H9 (cell line): ENCODE measurements around the gene MRGPRD. TPM values are rescaled to one million over a fixed set of nuclear protein-coding genes. Genes with fewer than 3 reads are reported as not detected.

Experiments
- DNase-seq: peaks from one replicate; pipeline ENCODE4 v3.0.0-alpha.2; 2017
- H2AFZ ChIP-seq: one replicate; pipeline ENCODE4 v1.6.1; 2013; ENCODE audit warnings: mild to moderate bottlenecking, low read length, control low read depth, moderate library complexity
- H2AK5ac ChIP-seq: 2 replicates; pipeline ENCODE4 v1.6.1; 2013; ENCODE audit warnings: low read length, control low read depth, mixed read lengths; ENCODE audit not compliant: insufficient read length
- H2BK120ac ChIP-seq: one replicate; pipeline ENCODE4 v1.6.1; 2013; ENCODE audit warnings: low read depth, mild to moderate bottlenecking, low read length, control low read depth, inconsistent platforms; ENCODE audit not compliant: poor library complexity, severe bottlenecking
- H2BK12ac ChIP-seq: 2 replicates; pipeline ENCODE4 v1.6.1; 2013; ENCODE audit warnings: low read length, control low read depth, mixed read lengths, low read depth; ENCODE audit not compliant: insufficient read length
- H2BK15ac ChIP-seq: 2 replicates; pipeline ENCODE4 v1.6.1; 2013; ENCODE audit warnings: low read depth, low read length, control low read depth
- H2BK20ac ChIP-seq: one replicate; pipeline ENCODE4 v1.6.1; 2013; ENCODE audit warnings: low read depth, mild to moderate bottlenecking, low read length, control low read depth, inconsistent platforms; ENCODE audit not compliant: poor library complexity, severe bottlenecking
- H2BK5ac ChIP-seq: 2 replicates; pipeline ENCODE4 v1.6.1; 2013; ENCODE audit warnings: low read length, control low read depth, mixed read lengths; ENCODE audit not compliant: insufficient read length
- H3K14ac ChIP-seq: 2 replicates; pipeline ENCODE4 v1.6.1; 2013; ENCODE audit warnings: low read length, control low read depth; ENCODE audit not compliant: insufficient read depth
- H3K18ac ChIP-seq: 2 replicates; pipeline ENCODE4 v1.6.1; 2013; ENCODE audit warnings: low read depth, mild to moderate bottlenecking, mixed read lengths, low read length, control low read depth; ENCODE audit not compliant: insufficient read length
- H3K23ac ChIP-seq: 2 replicates; pipeline ENCODE4 v1.6.1; 2013; ENCODE audit warnings: low read length, control low read depth, mixed read lengths, low read depth; ENCODE audit not compliant: insufficient read length
- H3K23me2 ChIP-seq: 2 replicates; pipeline ENCODE4 v1.6.1; 2013; ENCODE audit warnings: low read depth, mild to moderate bottlenecking, mixed read lengths, low read length, control low read depth; ENCODE audit not compliant: insufficient read length, poor library complexity, severe bottlenecking
- H3K27ac ChIP-seq: 2 replicates; pipeline ENCODE4 v1.5.1; 2013; ENCODE audit warnings: low read length, control low read depth, mixed read lengths, low read depth; ENCODE audit not compliant: insufficient read length
- H3K27me3 ChIP-seq: 2 replicates; pipeline ENCODE4 v1.6.1; 2013; ENCODE audit warnings: low read length, control low read depth, inconsistent platforms; ENCODE audit not compliant: insufficient read depth
- H3K4ac ChIP-seq: 2 replicates; pipeline ENCODE4 v1.6.1; 2013; ENCODE audit warnings: low read depth, mild to moderate bottlenecking, control low read depth, inconsistent platforms, low read length, moderate library complexity
- H3K4me1 ChIP-seq: 2 replicates; pipeline ENCODE4 v1.6.1; 2013; ENCODE audit warnings: low read length, control low read depth, inconsistent platforms; ENCODE audit not compliant: insufficient read depth
- H3K4me2 ChIP-seq: 2 replicates; pipeline ENCODE4 v1.6.1; 2013; ENCODE audit warnings: low read length, control low read depth, mixed read lengths; ENCODE audit not compliant: insufficient read length, insufficient read depth
- H3K56ac ChIP-seq: 2 replicates; pipeline ENCODE4 v1.6.1; 2013; ENCODE audit warnings: low read depth, mild to moderate bottlenecking, mixed read lengths, low read length, control low read depth; ENCODE audit not compliant: insufficient read length
- H3K79me1 ChIP-seq: 2 replicates; pipeline ENCODE4 v1.6.1; 2013; ENCODE audit warnings: low read depth, mild to moderate bottlenecking, moderate library complexity, low read length, control low read depth, inconsistent platforms; ENCODE audit not compliant: insufficient read depth, poor library complexity, severe bottlenecking
- H3K79me2 ChIP-seq: 2 replicates; pipeline ENCODE4 v1.6.1; 2013; ENCODE audit warnings: low read length, control low read depth, inconsistent platforms; ENCODE audit not compliant: insufficient read depth
- H3K9ac ChIP-seq: 2 replicates; pipeline ENCODE4 v1.6.1; 2013; ENCODE audit warnings: low read length, control low read depth, mixed read lengths; ENCODE audit not compliant: insufficient read length; ENCODE audit errors: extremely low read depth
- H3K9me3 ChIP-seq: one replicate; pipeline ENCODE4 v1.6.1; 2013; ENCODE audit warnings: low read depth, low read length, inconsistent platforms; ENCODE audit not compliant: control insufficient read depth
- H3T11ph ChIP-seq: one replicate; pipeline ENCODE4 v1.6.1; 2013; ENCODE audit warnings: mild to moderate bottlenecking, low read length, control low read depth, inconsistent platforms
- H4K20me1 ChIP-seq: one replicate; pipeline ENCODE4 v1.6.1; 2013; ENCODE audit not compliant: control insufficient read depth, insufficient read length, insufficient read depth
- H4K5ac ChIP-seq: 2 replicates; pipeline ENCODE4 v1.6.1; 2013; ENCODE audit warnings: low read depth, mild to moderate bottlenecking, mixed read lengths, low read length, control low read depth; ENCODE audit not compliant: insufficient read length
- H4K8ac ChIP-seq: replicated peaks from 2 replicates; pipeline ENCODE4 v1.6.1; 2013; ENCODE audit warnings: low read length, control low read depth, mixed read lengths, low read depth; ENCODE audit not compliant: insufficient read length
- H4K91ac ChIP-seq: 2 replicates; pipeline ENCODE4 v1.6.1; 2013; ENCODE audit warnings: low read depth, mild to moderate bottlenecking, moderate library complexity, mixed read lengths, low read length, control low read depth; ENCODE audit not compliant: insufficient read length
- H3K27ac Mint-ChIP-seq, 3 experiments: 2 replicates in 2 of 3; 3 replicates in 1 of 3; pipeline ENCODE4 v1.8.0; 2020 to 2021; ENCODE audit warnings: mixed read lengths in 3 of 3, mild to moderate bottlenecking in 1 of 3, moderate library complexity in 1 of 3
- H3K27me3 Mint-ChIP-seq: 2 replicates; pipeline ENCODE4 v1.8.0; 2021; ENCODE audit warnings: low read depth, mild to moderate bottlenecking, moderate library complexity, mixed read lengths
- H3K36me3 Mint-ChIP-seq, 3 experiments: 2 replicates in 2 of 3; 3 replicates in 1 of 3; pipeline ENCODE4 v1.8.0; 2020 to 2021; ENCODE audit warnings: low read depth in 3 of 3, mixed read lengths in 3 of 3; ENCODE audit not compliant: insufficient read depth in 1 of 3
- H3K4me1 Mint-ChIP-seq, 2 experiments: 2 replicates each; pipeline ENCODE4 v1.8.0; 2020; ENCODE audit warnings: mixed read lengths in 2 of 2
- H3K4me3 Mint-ChIP-seq, 2 experiments: 2 replicates in 1 of 2; 3 replicates in 1 of 2; pipeline ENCODE4 v1.8.0; 2020 to 2021; ENCODE audit warnings: mild to moderate bottlenecking in 2 of 2, mixed read lengths in 2 of 2, moderate library complexity in 1 of 2
- H3K9me3 Mint-ChIP-seq, 2 experiments: 2 replicates in 1 of 2; 3 replicates in 1 of 2; pipeline ENCODE4 v1.8.0; 2020; ENCODE audit warnings: mild to moderate bottlenecking in 2 of 2, mixed read lengths in 2 of 2, moderate library complexity in 1 of 2
- WGBS: extraction: QIAGEN DNeasy Blood & Tissue Kit; methylation state at CpG from one replicate; pipeline ENCODE4 v1.1.7; 2013; ENCODE audit warnings: missing lambda C conversion rate, low lambda C conversion rate, mixed read lengths; ENCODE audit not compliant: insufficient read length; ENCODE audit errors: extremely low coverage; 5-methylcytosine and 5-hydroxymethylcytosine counted together
- total RNA-seq: library from RNA; stranded (reverse); gene quantifications from 2 replicates; pipeline ENCODE4 v1.2.1, GENCODE V29; 2021
- TF ChIP-seq, protein P1 (sequence below): fragments of 200-600 bp; sonication (generic); conservative IDR thresholded peaks from 3 replicates; pipeline ENCODE4 v1.8.0; 2021; ENCODE audit warnings: antibody characterized with exemption, mild to moderate bottlenecking

Gene MRGPRD
- total RNA-seq, 1 experiment from 2014 or later: not detected

DNA sequence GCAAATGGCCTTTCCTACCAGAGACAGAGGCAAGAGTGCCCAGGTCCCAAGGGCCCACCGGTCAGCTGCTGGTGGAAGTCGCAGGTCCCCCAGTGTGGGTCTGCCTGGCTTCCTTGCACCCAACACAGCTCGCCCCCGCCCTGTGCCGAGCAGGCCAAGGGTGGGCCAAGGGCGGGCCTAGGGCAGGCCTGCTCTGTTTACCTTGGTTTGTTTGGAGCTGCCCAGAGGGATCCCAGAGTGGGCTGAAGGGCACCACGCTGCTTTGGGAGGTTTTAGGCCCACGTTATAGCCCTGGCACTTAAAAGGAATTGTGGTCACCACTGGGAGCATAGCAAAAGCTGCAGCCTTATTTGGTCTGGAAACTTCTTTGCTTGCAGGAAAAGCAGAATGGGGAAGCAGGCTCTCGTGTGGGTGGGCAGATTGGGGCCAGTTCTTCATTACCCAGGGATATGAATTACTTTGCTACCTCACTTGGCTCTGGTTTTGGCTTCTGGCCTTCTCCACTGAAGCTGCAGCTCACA lies 38.0 kb downstream of the MRGPRD start:
- no CpG with 5 or more reads among the region's 9 CpGs for WGBS
- no peak for DNase-seq
- Mint-ChIP-seq H3K27me3 (no peaks in the 10 kb centered on the region; the same call in 1 of the 2 replicates), H3K9me3 (no peaks in the 10 kb centered on the region), H3K27ac (peak overlapping the region in 2 of 3 experiments; percentile 48 to 92; a peak in 3 of 7 replicates), H3K4me3 (no peak overlapping the region), H3K36me3 (peaks cover 0 to 19% (median 17%) of the 10 kb centered on the region in 3 experiments; a peak in 5 of 7 replicates), H3K4me1 (peaks cover 9 to 11% of the 10 kb centered on the region in 2 experiments)
- Histone ChIP-seq H3K56ac (no peak overlapping the region), H3K79me1 (no peaks in the 10 kb centered on the region), H2BK15ac (no peak overlapping the region), H2AFZ (no peak overlapping the region), H2AK5ac (no peak overlapping the region), H3K27me3 (no peaks in the 10 kb centered on the region), H3K27ac (no peak overlapping the region), H3K79me2 (no peaks in the 10 kb centered on the region), H3K14ac (no peak overlapping the region), H2BK12ac (no peak overlapping the region), H2BK120ac (no peak overlapping the region), H3K23ac (no peak overlapping the region), H3K4me2 (no peak overlapping the region), H3T11ph (no peak overlapping the region), H4K8ac (no peak overlapping the region), H4K20me1 (no peaks in the 10 kb centered on the region), H3K18ac (no peak overlapping the region), H2BK5ac (no peak overlapping the region), H3K4me1 (no peaks in the 10 kb centered on the region), H2BK20ac (no peak overlapping the region), H4K5ac (no peak overlapping the region), H3K9ac (no peak overlapping the region), H3K23me2 (no peaks in the 10 kb centered on the region), H3K4ac (no peak overlapping the region), H4K91ac (no peak overlapping the region), H3K9me3 (no peaks in the 10 kb centered on the region)
- TF ChIP-seq, protein P1, sequence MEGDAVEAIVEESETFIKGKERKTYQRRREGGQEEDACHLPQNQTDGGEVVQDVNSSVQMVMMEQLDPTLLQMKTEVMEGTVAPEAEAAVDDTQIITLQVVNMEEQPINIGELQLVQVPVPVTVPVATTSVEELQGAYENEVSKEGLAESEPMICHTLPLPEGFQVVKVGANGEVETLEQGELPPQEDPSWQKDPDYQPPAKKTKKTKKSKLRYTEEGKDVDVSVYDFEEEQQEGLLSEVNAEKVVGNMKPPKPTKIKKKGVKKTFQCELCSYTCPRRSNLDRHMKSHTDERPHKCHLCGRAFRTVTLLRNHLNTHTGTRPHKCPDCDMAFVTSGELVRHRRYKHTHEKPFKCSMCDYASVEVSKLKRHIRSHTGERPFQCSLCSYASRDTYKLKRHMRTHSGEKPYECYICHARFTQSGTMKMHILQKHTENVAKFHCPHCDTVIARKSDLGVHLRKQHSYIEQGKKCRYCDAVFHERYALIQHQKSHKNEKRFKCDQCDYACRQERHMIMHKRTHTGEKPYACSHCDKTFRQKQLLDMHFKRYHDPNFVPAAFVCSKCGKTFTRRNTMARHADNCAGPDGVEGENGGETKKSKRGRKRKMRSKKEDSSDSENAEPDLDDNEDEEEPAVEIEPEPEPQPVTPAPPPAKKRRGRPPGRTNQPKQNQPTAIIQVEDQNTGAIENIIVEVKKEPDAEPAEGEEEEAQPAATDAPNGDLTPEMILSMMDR: no peak
